Activated CD4-positive, alpha-beta T cell treated with anti-CD3 and anti-CD28 coated beads, Interleukin-2, amount 50 U/mL, for 48 hours (primary cell): ENCODE data around the gene TRUB2.
"Not testable (repeated sequence)": the region's sequence is repeated elsewhere in the genome, so short reads cannot be mapped to it uniquely, and the experiment has no call there.

Experiments
- DNase-seq, 2 experiments: peaks; one replicate each; pipeline ENCODE4 v3.0.0-alpha.2; 2020

TRUB2 gene

DNA sequence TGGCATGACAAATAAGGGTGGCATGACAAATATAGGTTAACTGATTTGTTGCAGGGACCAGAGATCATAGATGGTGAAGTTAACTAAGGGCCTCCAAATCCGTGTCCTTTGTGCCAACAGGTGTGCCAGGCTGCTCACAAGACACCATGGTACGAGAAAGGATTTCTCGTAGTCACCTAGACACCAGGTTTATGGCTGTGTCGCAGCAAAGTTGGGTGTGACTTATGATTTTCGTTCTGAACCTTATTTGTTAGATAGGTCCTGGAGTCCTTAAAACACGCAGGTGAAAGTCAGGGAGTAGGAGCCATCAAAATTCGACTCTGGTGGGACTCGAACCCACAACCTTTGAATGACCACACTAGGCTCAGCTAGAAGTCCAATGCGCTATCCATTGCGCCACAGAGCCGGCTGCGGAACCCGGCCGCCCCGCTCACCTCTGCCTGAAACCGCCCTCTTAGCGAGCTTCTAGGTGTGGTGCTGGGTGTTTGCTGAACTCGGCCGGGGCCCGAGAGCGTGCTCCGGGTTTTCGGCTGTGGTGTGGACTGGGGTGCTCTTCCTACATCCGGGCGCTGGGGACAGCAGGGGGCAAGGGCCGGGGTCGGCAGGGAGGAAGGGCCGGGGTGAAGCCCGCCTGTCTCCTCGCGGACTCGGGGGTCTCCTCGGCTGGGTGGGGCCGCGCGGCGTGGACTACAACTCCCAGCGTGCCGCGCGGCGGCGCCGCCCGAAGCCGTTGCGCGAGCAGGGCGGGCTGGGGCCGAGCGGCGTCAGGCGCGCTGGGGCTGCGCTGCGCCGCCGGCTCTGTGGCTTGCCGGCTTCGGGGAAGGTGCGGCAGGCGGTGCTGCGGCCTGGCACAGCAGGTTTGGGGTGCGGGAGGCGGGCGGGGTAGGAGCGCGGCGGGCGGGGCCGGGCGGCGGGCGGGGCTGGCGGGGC lies 17.8 kb upstream of the TRUB2 start, which contains the start of gene SLC27A4:
Gene SLC27A4 (plus strand): TSS at position 767 of the 930 bp plus-strand sequence. CDS start 2,606 bp downstream, outside the sequence.
- DNase-seq: peak; percentile 74 to 78

- not testable (repeated sequence) for DNase-seq
These were observed 16.8 kb upstream of the TRUB2 start for GRCh38 chr9:128338852-128339614.

DNA sequence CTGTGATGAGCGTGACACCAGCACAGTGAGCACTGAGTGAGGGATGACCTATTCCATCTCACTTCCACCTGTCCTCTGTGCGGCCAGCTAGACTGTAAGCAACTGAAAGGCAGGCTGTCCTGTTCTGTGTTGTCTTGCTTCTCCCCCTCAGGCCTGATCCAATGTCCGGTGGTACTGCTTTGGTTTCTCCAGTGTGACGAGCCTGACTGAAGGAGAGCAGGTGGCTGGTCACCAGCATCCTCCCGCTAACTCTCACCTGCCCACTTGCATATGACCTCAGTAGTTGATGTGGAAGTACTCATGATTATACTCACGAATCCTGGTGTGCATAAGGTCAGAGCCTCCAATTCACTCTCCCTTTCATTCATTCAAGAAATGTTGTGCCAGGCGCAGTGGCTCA lies 15.7 kb upstream of the TRUB2 start:
- DNase-seq: no peak

DNA sequence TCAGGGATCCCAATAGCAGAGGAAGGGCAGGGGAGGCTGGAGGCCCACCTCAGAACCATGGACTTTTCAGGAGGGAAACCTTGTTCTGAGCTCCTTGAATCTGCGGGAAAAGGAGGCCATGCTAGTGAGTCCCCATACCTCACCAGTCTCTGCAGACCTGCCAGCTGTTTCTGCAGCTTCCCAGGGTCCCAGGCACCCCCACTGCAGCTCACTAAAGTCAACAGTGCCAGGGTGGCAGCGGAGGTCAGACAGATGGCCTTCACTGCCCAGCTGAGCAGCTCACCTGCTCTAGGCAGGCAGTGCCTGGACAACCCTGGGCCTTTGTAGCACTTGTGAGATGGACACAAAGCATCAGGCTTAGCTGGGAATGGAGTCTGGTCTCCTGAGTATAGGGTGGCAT lies 13.7 kb upstream of the TRUB2 start:
- no peak for DNase-seq

DNA sequence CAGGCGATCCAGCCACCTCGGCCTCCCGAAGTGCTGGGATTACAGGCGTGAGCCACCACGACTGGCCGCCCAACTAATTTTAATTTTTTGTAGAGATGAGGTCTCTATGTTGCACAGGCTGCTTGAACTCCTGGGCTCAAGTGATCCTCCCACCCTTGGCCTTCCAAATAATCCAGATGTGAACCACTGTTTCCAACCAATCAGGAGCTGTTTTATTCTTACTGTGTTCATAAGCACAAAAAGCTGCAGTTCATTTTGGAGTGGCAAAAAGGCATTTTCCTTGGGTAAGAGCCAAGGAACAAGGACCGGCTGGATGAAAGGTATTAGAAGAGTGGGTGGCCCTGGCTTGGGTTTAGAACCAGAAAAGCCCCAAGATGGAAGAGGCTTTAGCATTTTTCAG lies 12.9 kb upstream of the TRUB2 start:
- DNase-seq: no peak

DNA sequence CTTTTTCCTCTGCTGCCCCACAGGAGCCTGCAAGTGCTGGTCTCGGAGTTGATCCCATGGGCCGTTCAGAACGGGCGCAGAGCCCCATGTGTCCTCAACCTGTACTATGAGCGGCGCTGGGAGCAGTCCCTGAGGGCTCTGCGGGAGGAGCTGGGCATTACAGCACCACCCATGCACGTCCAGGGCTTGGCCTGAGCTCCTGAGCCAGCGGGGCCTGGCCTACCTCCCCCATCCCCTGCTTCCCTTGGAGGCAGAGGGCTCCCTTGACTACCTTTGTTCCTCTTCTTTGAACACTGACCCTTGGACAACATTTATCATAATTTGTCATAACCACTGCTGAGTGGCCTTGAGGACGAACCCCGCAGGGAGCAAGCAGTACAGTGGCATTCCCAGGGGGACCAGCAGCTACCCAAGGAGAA lies 11.2 kb upstream of the TRUB2 start:
- no peak for DNase-seq

GRCh38 chr9:128325629-128326028 lies 3.4 kb upstream of the TRUB2 start:
- DNase-seq: no peak

- no peak for DNase-seq
These were observed 2.2 kb upstream of the TRUB2 start for GRCh38 chr9:128324401-128324800.

- DNase-seq: no peak
These were observed 1.5 kb upstream of the TRUB2 start for GRCh38 chr9:128323791-128324190.

GRCh38 chr9:128323212-128323730 lies 1.0 kb upstream of the TRUB2 start:
- DNase-seq: no peak

DNA sequence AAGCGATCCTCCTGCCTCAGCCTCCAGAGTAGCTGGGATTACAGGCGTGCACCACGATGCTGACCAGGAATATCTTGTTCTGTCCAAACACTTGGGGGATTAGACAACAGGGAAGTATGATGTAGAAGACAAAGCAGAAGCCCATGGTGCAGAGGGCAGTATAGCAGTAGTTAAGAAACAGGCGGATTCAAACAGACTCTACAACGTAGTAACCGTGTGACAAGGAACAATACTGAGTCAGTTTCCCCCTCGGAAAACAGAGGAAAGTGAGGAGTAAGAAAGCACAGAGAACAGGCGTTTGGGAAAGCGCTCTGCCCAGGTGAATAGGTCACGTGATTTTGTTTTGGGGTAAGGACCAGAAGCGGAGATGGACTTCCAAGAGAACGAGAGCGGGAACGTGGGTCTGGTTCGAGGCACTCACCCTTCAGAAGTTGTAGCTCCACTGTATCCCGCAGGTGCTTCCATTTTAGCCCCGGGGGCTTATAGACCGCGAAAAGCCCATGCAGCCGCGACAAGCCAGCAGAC lies 306 bp downstream of the TRUB2 start:
- no peak for DNase-seq

- DNase-seq: no peak
These were observed 904 bp downstream of the TRUB2 start for GRCh38 chr9:128321343-128321742.

- DNase-seq: no peak
These were observed 4.6 kb downstream of the TRUB2 start for GRCh38 chr9:128317629-128318028.

- DNase-seq: no peak
These were observed 5.8 kb downstream of the TRUB2 start for GRCh38 chr9:128316421-128316820.

DNA sequence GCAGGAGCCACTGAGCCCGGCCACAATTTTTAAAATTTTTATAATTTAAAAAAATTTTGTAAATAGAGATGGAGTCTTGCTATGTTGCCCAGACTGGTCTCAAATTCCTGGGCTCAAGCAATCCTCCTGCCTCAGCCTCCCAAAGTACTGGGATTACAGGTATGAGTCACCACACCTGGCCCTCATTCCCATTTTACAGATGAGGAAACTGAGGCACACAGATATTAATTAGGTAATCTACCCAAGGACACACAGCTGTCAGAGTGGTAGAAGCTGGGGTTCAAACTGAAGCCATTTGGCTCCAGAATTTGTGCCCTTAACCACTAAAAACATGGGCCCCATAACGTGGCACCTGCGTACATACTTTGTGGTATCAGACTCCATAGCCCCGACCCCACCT lies 7.5 kb downstream of the TRUB2 start:
- no peak for DNase-seq

- DNase-seq: no peak
These were observed 11.8 kb downstream of the TRUB2 start for GRCh38 chr9:128310461-128310860.

- no peak for DNase-seq
These were observed 12.7 kb downstream of the TRUB2 start for GRCh38 chr9:128309551-128309950.

GRCh38 chr9:128304971-128305288 lies 17.3 kb downstream of the TRUB2 start:
- no peak for DNase-seq

DNA sequence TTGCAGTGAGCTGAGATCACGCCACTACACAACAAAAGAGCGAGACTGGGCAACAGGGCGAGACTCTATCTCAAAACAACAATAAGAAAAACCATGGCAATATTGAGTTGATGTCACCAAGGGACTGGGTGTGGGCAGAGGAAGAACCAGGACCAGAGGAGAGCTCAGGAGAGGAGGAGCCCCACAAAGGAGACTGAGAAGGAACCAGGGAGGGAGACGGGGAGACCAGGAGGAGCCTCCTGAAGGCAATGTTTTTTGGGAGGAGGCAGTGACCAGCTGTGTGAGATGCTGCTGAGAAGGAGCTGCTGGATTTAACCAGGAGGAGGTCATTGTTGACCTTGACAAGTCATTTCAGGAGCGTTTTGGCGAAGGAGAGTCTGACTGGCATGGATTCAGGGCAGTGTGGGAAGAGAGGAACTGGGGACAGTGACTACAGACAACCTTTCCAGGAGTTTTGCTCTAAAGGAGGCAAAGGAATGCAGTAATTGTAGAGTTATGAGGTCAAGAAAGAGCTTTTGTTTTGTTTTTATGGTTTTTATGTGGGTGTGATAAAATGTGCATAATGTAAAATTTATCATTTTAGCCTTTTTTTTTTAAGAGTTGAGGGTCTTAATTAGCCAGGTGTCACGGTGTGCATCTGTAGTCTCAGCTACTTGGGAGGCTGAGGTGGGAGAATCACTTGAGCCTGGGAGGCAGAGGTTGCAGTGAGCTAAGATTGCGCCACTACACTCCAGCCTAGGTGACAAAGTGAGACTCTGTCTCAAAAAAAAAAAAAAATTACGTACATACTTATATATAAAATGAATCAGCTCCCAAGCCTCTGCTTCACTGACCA lies 17.9 kb downstream of the TRUB2 start:
- DNase-seq: no peak

GRCh38 chr9:128298535-128299482 lies 23.4 kb downstream of the TRUB2 start:
- no peak for DNase-seq

DNA sequence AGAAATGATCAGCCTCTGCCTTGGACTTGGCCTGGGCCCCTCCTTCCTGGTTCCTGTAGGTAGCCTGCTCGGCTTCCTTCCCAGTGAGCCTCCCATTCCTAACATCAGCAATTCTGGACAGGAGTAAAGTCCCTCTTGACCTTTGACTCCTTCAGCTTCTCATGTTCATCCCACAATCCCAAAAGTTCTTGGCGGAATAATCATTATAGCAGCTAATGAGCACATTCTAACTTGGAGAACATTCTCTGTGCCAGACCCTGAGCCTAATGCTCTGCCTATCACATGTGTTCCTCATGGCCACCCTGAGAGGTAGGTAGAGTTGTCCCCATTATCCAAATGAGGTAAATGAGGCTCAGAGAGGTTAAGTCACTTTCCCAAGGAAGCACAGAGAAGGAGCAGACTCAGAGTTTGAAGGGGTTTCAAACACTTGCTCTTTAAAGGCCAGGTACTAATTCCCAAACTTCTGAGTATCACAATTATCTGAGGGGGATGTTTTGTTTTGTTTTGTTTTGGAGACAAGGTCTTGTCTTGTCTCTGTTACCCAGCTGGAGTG lies 24.9 kb downstream of the TRUB2 start:
- DNase-seq: no peak
